ENCODE data around the gene FAM20A. TPM values are rescaled to one million over a fixed set of nuclear protein-coding genes. Genes with fewer than 3 reads are reported as not detected.

FAM20A gene
- total RNA-seq, 6 experiments from 2014 or later: not detected

DNA sequence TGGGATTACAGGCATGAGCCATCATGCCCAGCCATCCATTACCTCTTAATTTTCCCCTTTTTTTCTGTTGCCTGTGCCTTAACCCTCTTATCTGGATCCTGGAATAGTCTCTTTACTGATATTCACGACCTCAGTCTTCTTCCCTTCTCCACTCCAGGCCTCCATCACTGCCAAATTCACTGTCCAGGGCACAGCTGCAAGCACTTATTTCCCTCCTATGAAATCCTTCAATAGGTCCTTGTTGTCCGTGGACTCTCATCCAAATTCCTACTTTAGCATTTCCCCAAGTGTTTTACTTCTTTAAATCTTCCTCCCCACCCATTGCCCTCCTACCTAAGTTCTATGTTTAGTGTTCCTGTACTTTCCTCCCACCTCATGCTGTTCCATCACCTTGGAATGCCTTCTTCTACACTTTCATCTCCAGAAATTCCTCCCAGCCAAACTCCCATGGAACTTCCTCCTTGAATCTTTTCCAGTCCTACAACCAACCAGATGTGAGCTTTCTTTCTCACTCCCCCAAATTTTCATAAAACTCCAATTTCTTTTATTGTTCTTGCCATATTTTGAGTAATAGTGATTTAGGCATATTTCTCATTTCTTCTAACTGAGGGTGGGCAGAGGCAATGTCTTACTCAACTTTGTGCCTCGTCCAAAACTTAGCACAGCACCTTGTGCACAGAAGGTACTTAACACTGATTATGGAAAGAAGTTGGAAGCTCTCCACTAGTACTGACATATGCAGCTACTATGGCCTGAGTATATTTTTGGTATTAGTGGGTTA is 35.3 kb downstream of the FAM20A start:
- Mint-ChIP-seq H3K9me3 (no peaks in the 10 kb centered on the region), H3K4me3 (no peak overlapping the region), H3K27ac (no peak overlapping the region), H3K4me1 (ENCODE audit: low read depth) (no peaks in the 10 kb centered on the region), H3K36me3 (ENCODE audit: low read depth) (no peaks in the 10 kb centered on the region), H3K27me3 (ENCODE audit: insufficient read depth) (peaks cover 7% of the 10 kb centered on the region)
- DNase-seq: no peak
- TF ChIP-seq, protein P1, sequence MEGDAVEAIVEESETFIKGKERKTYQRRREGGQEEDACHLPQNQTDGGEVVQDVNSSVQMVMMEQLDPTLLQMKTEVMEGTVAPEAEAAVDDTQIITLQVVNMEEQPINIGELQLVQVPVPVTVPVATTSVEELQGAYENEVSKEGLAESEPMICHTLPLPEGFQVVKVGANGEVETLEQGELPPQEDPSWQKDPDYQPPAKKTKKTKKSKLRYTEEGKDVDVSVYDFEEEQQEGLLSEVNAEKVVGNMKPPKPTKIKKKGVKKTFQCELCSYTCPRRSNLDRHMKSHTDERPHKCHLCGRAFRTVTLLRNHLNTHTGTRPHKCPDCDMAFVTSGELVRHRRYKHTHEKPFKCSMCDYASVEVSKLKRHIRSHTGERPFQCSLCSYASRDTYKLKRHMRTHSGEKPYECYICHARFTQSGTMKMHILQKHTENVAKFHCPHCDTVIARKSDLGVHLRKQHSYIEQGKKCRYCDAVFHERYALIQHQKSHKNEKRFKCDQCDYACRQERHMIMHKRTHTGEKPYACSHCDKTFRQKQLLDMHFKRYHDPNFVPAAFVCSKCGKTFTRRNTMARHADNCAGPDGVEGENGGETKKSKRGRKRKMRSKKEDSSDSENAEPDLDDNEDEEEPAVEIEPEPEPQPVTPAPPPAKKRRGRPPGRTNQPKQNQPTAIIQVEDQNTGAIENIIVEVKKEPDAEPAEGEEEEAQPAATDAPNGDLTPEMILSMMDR (IDR thresholded peaks at IDR 0.05): no peak

DNA sequence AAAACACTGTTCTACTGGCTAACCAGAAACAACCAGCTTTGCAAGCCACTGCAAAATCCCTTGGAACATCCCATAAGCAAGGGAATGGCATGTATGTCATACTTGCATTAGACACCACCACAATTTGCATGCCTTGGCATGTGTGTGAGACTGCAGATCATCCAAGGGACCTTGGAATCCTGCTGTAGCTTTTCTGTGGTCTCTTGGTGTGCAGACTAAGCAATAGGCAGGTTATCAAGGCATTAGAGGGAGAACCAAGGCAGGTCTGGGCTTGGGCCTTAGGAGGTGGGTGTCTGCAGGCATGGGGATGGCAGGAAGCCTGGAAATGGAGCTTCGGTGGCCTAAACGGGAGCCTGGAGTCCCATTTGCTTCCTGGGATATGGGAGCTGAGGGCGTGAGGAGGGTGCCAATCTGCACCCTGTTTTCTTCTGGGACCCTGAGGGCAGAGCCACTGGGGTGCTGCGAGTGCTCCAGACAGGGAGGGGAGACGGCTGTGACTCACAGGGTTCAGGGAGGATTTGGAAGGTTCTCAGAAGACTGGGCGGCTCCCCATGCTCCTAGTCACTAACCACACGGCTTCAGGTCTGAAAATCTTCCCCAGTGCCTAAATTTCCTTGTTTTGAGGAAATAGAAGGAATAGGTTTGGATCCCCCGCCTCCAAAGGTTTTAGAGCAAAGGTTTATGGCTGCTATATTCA is 36.6 kb downstream of the FAM20A start:
- Mint-ChIP-seq H3K9me3 (no peaks in the 10 kb centered on the region), H3K27me3 (ENCODE audit: insufficient read depth) (peaks cover 7% of the 10 kb centered on the region), H3K4me1 (ENCODE audit: low read depth) (no peaks in the 10 kb centered on the region), H3K27ac (no peak overlapping the region), H3K36me3 (ENCODE audit: low read depth) (no peaks in the 10 kb centered on the region), H3K4me3 (no peak overlapping the region)
- TF ChIP-seq, protein P1 (IDR thresholded peaks at IDR 0.05): no peak
- DNase-seq: no peak

DNA sequence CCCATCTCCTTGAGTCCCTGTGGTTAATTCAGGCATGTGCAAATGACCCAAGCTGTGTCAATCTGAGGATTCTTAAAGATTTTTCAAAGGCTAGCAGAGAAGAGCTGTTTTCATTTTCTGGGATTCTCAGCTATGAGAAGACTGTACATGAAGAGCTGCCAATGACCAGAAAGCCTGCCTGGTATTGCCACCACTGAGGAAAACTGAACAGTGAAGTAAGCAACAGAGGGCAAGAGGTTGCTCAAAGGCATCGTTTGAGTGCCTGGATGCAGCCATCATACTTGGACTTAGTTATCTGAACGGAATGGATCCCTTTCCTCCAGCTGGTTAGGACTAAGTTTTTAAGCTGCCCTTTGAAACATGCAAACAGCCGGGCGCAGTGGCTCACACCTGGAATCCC is 38.4 kb downstream of the FAM20A start:
- TF ChIP-seq, protein P1 (IDR thresholded peaks at IDR 0.05): no peak
- no peak overlapping the region for H3K27ac Mint-ChIP-seq
- peaks cover 9% of the 10 kb centered on the region for H3K27me3 Mint-ChIP-seq (ENCODE audit: insufficient read depth)
- no peaks in the 10 kb centered on the region for H3K9me3 Mint-ChIP-seq
- H3K36me3 Mint-ChIP-seq (ENCODE audit: low read depth): no peaks in the 10 kb centered on the region
- DNase-seq: no peak
- no peak overlapping the region for H3K4me3 Mint-ChIP-seq
- no peaks in the 10 kb centered on the region for H3K4me1 Mint-ChIP-seq (ENCODE audit: low read depth)

DNA sequence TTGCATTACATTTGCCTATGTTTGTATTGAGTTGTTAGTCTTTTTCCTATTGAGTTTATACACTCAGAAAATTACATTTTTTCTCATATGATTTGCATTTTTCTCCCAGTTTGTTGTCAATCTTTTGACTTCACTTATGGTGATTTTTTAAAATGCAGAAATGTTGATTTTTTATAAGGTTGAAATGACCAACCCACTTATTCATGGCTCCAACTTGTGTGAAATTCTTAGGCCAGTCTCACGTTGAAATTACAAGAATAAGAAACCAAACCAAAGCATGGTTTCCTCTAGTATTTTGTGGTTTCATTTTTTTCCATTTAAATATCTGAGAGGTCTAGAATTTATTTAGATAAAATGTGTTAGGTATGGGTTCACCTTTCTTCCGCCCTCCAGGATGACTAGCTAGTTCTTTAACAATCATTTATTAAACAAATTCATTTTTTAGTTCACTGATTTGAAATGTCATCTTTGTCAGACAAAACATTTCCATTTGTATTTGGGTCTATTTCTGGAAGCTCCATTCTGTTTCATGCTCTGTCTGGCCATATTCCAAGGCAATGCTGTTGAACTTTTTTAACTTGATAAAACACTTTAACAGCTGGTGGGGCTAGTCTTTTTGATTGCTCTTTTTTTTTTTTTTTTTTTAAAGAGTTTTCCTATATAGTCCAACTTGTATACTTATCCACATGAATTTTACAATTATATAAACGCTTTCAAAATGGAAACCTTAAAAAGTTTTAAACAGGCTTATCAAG is 40.0 kb downstream of the FAM20A start:
- TF ChIP-seq, protein P1 (IDR thresholded peaks at IDR 0.05): no peak
- no peak overlapping the region for H3K4me3 Mint-ChIP-seq
- H3K4me1 Mint-ChIP-seq (ENCODE audit: low read depth): no peaks in the 10 kb centered on the region
- no peak overlapping the region for H3K27ac Mint-ChIP-seq
- no peaks in the 10 kb centered on the region for H3K36me3 Mint-ChIP-seq (ENCODE audit: low read depth)
- DNase-seq: no peak
- H3K9me3 Mint-ChIP-seq: no peaks in the 10 kb centered on the region
- H3K27me3 Mint-ChIP-seq (ENCODE audit: insufficient read depth): peaks cover 7% of the 10 kb centered on the region; the same call in 1 of the 2 replicates

DNA sequence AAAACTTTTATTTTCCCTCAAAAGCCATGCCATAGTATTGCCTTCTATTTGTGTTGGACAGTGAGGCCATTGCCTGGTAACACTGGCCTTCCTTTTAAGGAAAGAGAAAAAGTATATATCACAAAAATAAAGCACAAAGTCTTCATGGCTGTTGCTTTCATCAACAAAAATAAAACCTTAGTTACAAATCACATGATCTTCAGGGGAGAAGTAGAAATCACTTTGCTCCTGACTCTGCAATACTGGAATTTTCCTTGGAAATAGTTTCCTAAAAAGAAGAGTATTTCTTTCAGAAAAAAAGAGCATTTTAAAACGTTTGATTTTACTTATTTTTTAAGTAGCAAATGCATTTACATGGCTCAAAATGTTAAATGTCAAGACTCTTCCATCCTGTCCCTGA is 41.9 kb downstream of the FAM20A start:
- Mint-ChIP-seq H3K9me3 (no peaks in the 10 kb centered on the region), H3K27ac (no peak overlapping the region), H3K4me1 (ENCODE audit: low read depth) (no peaks in the 10 kb centered on the region), H3K4me3 (no peak overlapping the region), H3K36me3 (ENCODE audit: low read depth) (no peaks in the 10 kb centered on the region), H3K27me3 (ENCODE audit: insufficient read depth) (peaks cover 8% of the 10 kb centered on the region)
- DNase-seq: no peak
- TF ChIP-seq, protein P1 (IDR thresholded peaks at IDR 0.05): no peak

All from HFFc6 (cell line).